Measurements from ENCODE around the gene PPP4C. TPM values are rescaled to one million over a fixed set of nuclear protein-coding genes. Genes with fewer than 3 reads are reported as not detected.

Gene PPP4C
- total RNA-seq, 1 experiment from 2014 or later = 163 TPM

DNA sequence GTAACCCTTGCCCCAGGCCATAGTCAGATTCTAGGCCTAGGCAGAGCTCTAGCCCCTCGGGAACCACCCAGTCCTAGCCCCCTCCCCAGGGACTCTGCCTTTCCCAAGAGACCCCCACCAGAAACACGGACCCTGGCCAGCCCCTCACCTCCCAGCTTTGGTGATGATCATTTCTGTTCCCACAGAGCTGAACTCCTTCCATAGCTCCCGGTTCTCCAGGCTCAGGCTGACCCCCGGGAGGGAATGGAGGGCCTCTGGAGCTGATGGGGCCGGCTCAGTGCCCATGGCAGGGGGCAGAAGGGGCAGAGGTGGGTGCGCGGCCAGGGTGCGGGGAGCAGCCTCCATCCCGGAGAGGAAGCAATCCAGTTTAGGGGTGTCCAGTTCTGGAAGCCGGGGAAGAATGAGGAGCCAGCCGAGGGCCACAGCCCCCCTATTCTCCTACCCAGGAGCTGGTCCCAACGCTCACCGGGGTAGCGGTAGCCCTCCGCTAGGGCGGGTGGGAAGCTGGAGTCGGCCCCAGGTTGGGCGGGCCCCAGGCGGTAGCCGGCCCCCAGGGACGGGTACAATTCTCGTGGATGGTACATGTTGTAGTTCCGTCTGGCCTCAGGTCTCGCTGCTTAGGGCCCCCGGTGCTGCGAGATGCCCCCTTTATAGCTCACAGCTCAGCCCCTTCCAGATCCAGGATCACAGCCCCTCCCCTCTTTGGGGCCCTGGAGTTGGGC lies 15.0 kb downstream of the PPP4C start:
- Histone ChIP-seq H3K14ac (ENCODE audit: insufficient read depth, low read length) (no peak overlapping the region), H3K79me2 (ENCODE audit: insufficient read depth, low read length) (no peaks in the 10 kb centered on the region), H2BK15ac (ENCODE audit: low read depth, low read length) (no peak overlapping the region), H3K9me3 (ENCODE audit: control insufficient read depth, low read depth, low read length) (no peaks in the 10 kb centered on the region), H2AK5ac (ENCODE audit: insufficient read length, low read length) (no peak overlapping the region), H2BK5ac (ENCODE audit: insufficient read length, low read length) (no peak overlapping the region), H3T11ph (ENCODE audit: low read length) (no peak overlapping the region), H2BK12ac (ENCODE audit: insufficient read length, low read depth, low read length) (no peak overlapping the region), H3K27ac (ENCODE audit: insufficient read length, low read depth, low read length) (no peak overlapping the region), H3K18ac (ENCODE audit: insufficient read length, low read depth, low read length) (no peak overlapping the region), H3K56ac (ENCODE audit: insufficient read length, low read depth, low read length) (no peak overlapping the region), H3K23me2 (ENCODE audit: insufficient read length, low read depth, low read length, poor library complexity, severe bottlenecking) (peaks cover 13% of the 10 kb centered on the region), H2BK120ac (ENCODE audit: low read depth, low read length, poor library complexity, severe bottlenecking) (no peak overlapping the region), H3K79me1 (ENCODE audit: insufficient read depth, low read depth, low read length, poor library complexity, severe bottlenecking) (no peaks in the 10 kb centered on the region), H4K8ac (replicated peaks; ENCODE audit: insufficient read length, low read depth, low read length) (no peak overlapping the region), H3K23ac (ENCODE audit: insufficient read length, low read depth, low read length) (no peak overlapping the region), H3K4me2 (ENCODE audit: insufficient read depth, insufficient read length, low read length) (peak overlapping the region; percentile 78), H2AFZ (ENCODE audit: low read length) (no peak overlapping the region), H4K5ac (ENCODE audit: insufficient read length, low read depth, low read length) (no peak overlapping the region), H3K9ac (ENCODE audit: extremely low read depth, insufficient read length, low read length) (no peak overlapping the region), H4K91ac (ENCODE audit: insufficient read length, low read depth, low read length) (no peak overlapping the region), H3K4me1 (ENCODE audit: insufficient read depth, low read length) (no peaks in the 10 kb centered on the region), H4K20me1 (ENCODE audit: control insufficient read depth, insufficient read depth, insufficient read length) (no peaks in the 10 kb centered on the region), H2BK20ac (ENCODE audit: low read depth, low read length, poor library complexity, severe bottlenecking) (no peak overlapping the region), H3K27me3 (ENCODE audit: insufficient read depth, low read length) (no peaks in the 10 kb centered on the region), H3K4ac (ENCODE audit: low read depth, low read length) (no peak overlapping the region)
- no peak for DNase-seq
- WGBS (ENCODE audit: extremely low coverage, insufficient read length, low lambda C conversion rate) = no CpG with 5 or more reads among the region's 26 CpGs
- Mint-ChIP-seq H3K27me3 (ENCODE audit: low read depth) (peaks cover 4% of the 10 kb centered on the region; the same call in 1 of the 2 replicates), H3K4me1 (peaks cover 18 to 22% of the 10 kb centered on the region in 2 experiments), H3K4me3 (peak overlapping the region; percentile 42 to 69; a peak in 4 of 5 replicates), H3K9me3 (no peaks in the 10 kb centered on the region; a peak in 1 of 5 replicates), H3K27ac (peak overlapping the region in 1 of 3 experiments; percentile 90; a peak in 1 of 7 replicates), H3K36me3 (ENCODE audit: insufficient read depth in 1 of 3, low read depth in 3 of 3) (peaks cover 8 to 27% (median 21%) of the 10 kb centered on the region in 3 experiments; a peak in 6 of 7 replicates)
- TF ChIP-seq, protein P1, sequence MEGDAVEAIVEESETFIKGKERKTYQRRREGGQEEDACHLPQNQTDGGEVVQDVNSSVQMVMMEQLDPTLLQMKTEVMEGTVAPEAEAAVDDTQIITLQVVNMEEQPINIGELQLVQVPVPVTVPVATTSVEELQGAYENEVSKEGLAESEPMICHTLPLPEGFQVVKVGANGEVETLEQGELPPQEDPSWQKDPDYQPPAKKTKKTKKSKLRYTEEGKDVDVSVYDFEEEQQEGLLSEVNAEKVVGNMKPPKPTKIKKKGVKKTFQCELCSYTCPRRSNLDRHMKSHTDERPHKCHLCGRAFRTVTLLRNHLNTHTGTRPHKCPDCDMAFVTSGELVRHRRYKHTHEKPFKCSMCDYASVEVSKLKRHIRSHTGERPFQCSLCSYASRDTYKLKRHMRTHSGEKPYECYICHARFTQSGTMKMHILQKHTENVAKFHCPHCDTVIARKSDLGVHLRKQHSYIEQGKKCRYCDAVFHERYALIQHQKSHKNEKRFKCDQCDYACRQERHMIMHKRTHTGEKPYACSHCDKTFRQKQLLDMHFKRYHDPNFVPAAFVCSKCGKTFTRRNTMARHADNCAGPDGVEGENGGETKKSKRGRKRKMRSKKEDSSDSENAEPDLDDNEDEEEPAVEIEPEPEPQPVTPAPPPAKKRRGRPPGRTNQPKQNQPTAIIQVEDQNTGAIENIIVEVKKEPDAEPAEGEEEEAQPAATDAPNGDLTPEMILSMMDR (conservative IDR thresholded peaks at IDR 0.05) = no peak
